SH-SY5Y (cell line): ENCODE data around the gene ARHGAP42.

ENCODE experiments used
- GATA2 ChIP-seq: IDR thresholded peaks from 2 replicates; pipeline ENCODE4 v1.6.1; 2011; ENCODE audit warnings: mild to moderate bottlenecking, low read depth, low read length
- GATA3 ChIP-seq: IDR thresholded peaks from 2 replicates; pipeline ENCODE4 v1.6.1; 2011; ENCODE audit warnings: low read depth, mild to moderate bottlenecking, low read length, moderate library complexity

GRCh38 chr11:100677796-100678195 lies 9.3 kb upstream of the ARHGAP42 start:
- no peak for TF ChIP-seq GATA2
- no peak for TF ChIP-seq GATA3
